Endothelial cell of umbilical vein (primary cell): ENCODE results near the gene SSNA1.
A peak's percentile ranks its signal among the peaks of the same experiment; 100 is the strongest.

Experiments used
- CTCF ChIP-seq, 2 donors: IDR thresholded peaks; 1 replicate in 1 of 2; 2 replicates in 1 of 2; pipeline ENCODE4 v1.5.1; 2011; ENCODE audit warnings: low read length in 2 of 2, mild to moderate bottlenecking in 2 of 2, moderate library complexity in 2 of 2, control low read depth in 1 of 2, inconsistent platforms in 1 of 2, low read depth in 1 of 2; ENCODE audit not compliant: insufficient read depth in 1 of 2; ENCODE audit errors: extremely low read depth in 1 of 2
- EZH2 ChIP-seq: IDR thresholded peaks from 2 replicates; pipeline ENCODE4 v1.6.1; 2012; ENCODE audit warnings: borderline replicate concordance, low read depth, mild to moderate bottlenecking, moderate library complexity, low read length, inconsistent platforms; ENCODE audit not compliant: severe bottlenecking
- FOS ChIP-seq: IDR thresholded peaks from 2 replicates; pipeline ENCODE4 v1.6.1; 2011; ENCODE audit warnings: mild to moderate bottlenecking, low read length, moderate library complexity, borderline replicate concordance; ENCODE audit not compliant: insufficient read depth
- JUN ChIP-seq: IDR thresholded peaks from 2 replicates; pipeline ENCODE4 v1.6.1; 2011; ENCODE audit warnings: borderline replicate concordance, low read depth; ENCODE audit not compliant: insufficient read length, insufficient read depth
- POLR2A ChIP-seq: IDR thresholded peaks from 2 replicates; pipeline ENCODE4 v1.6.1; 2012; ENCODE audit warnings: low read depth, mild to moderate bottlenecking, control low read depth, low read length

- TF ChIP-seq CTCF (IDR thresholded peaks at IDR 0.05; ENCODE audit: extremely low read depth in 1 of 2, insufficient read depth in 1 of 2, low read depth in 1 of 2, low read length in 2 of 2) (peak in 1 of 2 donors; percentile 15), POLR2A (no peak), EZH2 (no peak), JUN (no peak), FOS (no peak)
Measured at GRCh38 chr9:137175345-137175961, 13.0 kb upstream of the SSNA1 start.
